Activated CD4-positive, alpha-beta T cell treated with anti-CD3 and anti-CD28 coated beads, Interleukin-2, amount 10 ng/mL, durations not matched to agents 7 days and 5 days (primary cell): ENCODE measurements around the gene FA2H. TPM values are rescaled to one million over a fixed set of nuclear protein-coding genes. Genes with fewer than 3 reads are reported as not detected.

Experiments
- CTCF ChIA-PET: fragments of 350-600 bp; sonication (Branson Sonifier 250); formaldehyde crosslinking; loops from one replicate; lab custom pipeline; 2021; ENCODE audit warnings: antibody characterized with exemption; lab: Charles Lee
- POLR2A ChIA-PET: fragments of 350-600 bp; sonication (Branson Sonifier 250); formaldehyde crosslinking; loops from one replicate; lab custom pipeline; 2021; ENCODE audit warnings: antibody characterized with exemption; lab: Charles Lee
- DNase-seq: peaks from one replicate; pipeline ENCODE4 v3.0.0-alpha.2; 2020
- H3K27ac Mint-ChIP-seq: one replicate; pipeline ENCODE4 v1.8.0; 2021; ENCODE audit warnings: mild to moderate bottlenecking, moderate library complexity, mixed read lengths
- H3K27me3 Mint-ChIP-seq: one replicate; pipeline ENCODE4 v1.8.0; 2021; ENCODE audit warnings: mixed read lengths
- H3K36me3 Mint-ChIP-seq: one replicate; pipeline ENCODE4 v1.8.0; 2021; ENCODE audit warnings: low read depth, mixed read lengths
- H3K4me1 Mint-ChIP-seq: one replicate; pipeline ENCODE4 v1.8.0; 2021; ENCODE audit warnings: mixed read lengths
- H3K4me3 Mint-ChIP-seq: one replicate; pipeline ENCODE4 v1.8.0; 2021; ENCODE audit warnings: mild to moderate bottlenecking, moderate library complexity, mixed read lengths
- H3K9me3 Mint-ChIP-seq: one replicate; pipeline ENCODE4 v1.8.0; 2021; ENCODE audit warnings: mixed read lengths
- total RNA-seq, 2 experiments: library from RNA; stranded (reverse); gene quantifications; one replicate each; pipeline ENCODE4 v1.2.3, GENCODE V29; 2021

The FA2H gene
- total RNA-seq, 2 experiments from 2014 or later, result 0.21 TPM; not detected in 1

- ChIA-PET POLR2A (no interaction called here), CTCF (no interaction called here)
- no peak overlapping the region for H3K4me3 Mint-ChIP-seq
- no peaks in the 10 kb centered on the region for H3K36me3 Mint-ChIP-seq
- DNase-seq, result no peak
- H3K4me1 Mint-ChIP-seq, result no peaks in the 10 kb centered on the region
- peaks cover 2% of the 10 kb centered on the region for H3K27me3 Mint-ChIP-seq
- H3K9me3 Mint-ChIP-seq, result no peaks in the 10 kb centered on the region
- no peak overlapping the region for H3K27ac Mint-ChIP-seq
Measured at GRCh38 chr16:74748616-74749026, 26.0 kb downstream of the FA2H start.

GRCh38 chr16:74747716-74748615 lies 26.7 kb downstream of the FA2H start:
- CTCF ChIA-PET, result interaction anchor here (0.6 kb wide), 1 partner anchor 46 kb away, joined by 3 read pairs; no protein-coding TSS in a partner anchor

DNA sequence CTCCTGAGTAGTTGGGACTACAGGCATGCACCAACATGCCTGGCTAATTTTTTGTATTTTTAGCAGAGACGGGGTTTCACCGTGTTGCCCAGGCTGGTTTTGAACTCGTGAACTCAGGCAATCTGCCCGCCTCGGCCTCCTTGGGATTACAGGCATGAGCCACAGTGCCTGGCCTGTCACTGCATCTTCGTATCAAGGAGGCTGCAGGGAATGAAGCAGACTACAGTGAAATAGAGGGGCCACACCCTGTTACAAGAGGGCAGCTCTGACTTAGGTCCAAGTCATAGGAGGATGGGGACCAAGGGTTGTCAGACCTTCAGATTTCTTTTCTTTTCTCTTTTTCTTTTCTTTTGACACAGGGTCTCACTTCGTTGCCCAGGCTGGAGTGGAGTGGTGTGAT lies 28.7 kb downstream of the FA2H start:
- Mint-ChIP-seq H3K4me3 (no peak overlapping the region), H3K9me3 (no peaks in the 10 kb centered on the region), H3K27me3 (no peaks in the 10 kb centered on the region), H3K36me3 (no peaks in the 10 kb centered on the region), H3K27ac (no peak overlapping the region), H3K4me1 (no peaks in the 10 kb centered on the region)
- CTCF ChIA-PET, result no interaction called here
- no peak for DNase-seq
- POLR2A ChIA-PET, result no interaction called here

More at GRCh38 chr16:74747716-74748615, 26.7 kb downstream of the FA2H start:
- Mint-ChIP-seq H3K4me3 (no peak overlapping the region), H3K27ac (no peak overlapping the region), H3K36me3 (no peaks in the 10 kb centered on the region), H3K4me1 (no peaks in the 10 kb centered on the region), H3K9me3 (no peaks in the 10 kb centered on the region), H3K27me3 (peaks cover 2% of the 10 kb centered on the region)
- no peak for DNase-seq
- POLR2A ChIA-PET, result no interaction called here

- no peak for DNase-seq
- no peak overlapping the region for H3K4me3 Mint-ChIP-seq
- no peak overlapping the region for H3K27ac Mint-ChIP-seq
- no peaks in the 10 kb centered on the region for H3K36me3 Mint-ChIP-seq
- POLR2A ChIA-PET, result no interaction called here
- CTCF ChIA-PET, result no interaction called here
- H3K27me3 Mint-ChIP-seq, result no peaks in the 10 kb centered on the region
- no peaks in the 10 kb centered on the region for H3K9me3 Mint-ChIP-seq
- H3K4me1 Mint-ChIP-seq, result no peaks in the 10 kb centered on the region
Measured at GRCh38 chr16:74745109-74745615, 29.5 kb downstream of the FA2H start.

DNA sequence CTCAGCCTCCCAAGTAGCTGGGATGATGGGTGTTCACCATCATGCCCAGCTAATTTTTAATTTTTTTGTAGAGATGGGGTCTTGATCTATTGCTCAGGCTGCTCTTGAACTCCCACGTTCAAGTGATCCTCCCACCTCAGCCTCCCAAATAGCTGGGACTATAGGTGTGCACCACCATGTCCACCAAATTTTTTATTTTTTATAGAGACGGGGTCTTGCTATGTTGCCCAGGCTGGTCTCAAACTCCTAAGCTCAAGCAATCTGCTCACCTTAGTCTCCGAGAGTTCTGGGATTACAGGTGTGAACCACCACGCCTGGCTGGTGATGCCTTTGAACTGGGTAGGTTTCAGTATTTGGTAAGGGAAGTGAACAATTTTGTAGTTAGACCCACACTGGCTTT lies 30.1 kb downstream of the FA2H start:
- Mint-ChIP-seq H3K27me3 (no peaks in the 10 kb centered on the region), H3K9me3 (no peaks in the 10 kb centered on the region), H3K4me3 (no peak overlapping the region), H3K27ac (no peak overlapping the region), H3K36me3 (no peaks in the 10 kb centered on the region), H3K4me1 (no peaks in the 10 kb centered on the region)
- POLR2A ChIA-PET, result no interaction called here
- DNase-seq, result no peak
- CTCF ChIA-PET, result no interaction called here

DNA sequence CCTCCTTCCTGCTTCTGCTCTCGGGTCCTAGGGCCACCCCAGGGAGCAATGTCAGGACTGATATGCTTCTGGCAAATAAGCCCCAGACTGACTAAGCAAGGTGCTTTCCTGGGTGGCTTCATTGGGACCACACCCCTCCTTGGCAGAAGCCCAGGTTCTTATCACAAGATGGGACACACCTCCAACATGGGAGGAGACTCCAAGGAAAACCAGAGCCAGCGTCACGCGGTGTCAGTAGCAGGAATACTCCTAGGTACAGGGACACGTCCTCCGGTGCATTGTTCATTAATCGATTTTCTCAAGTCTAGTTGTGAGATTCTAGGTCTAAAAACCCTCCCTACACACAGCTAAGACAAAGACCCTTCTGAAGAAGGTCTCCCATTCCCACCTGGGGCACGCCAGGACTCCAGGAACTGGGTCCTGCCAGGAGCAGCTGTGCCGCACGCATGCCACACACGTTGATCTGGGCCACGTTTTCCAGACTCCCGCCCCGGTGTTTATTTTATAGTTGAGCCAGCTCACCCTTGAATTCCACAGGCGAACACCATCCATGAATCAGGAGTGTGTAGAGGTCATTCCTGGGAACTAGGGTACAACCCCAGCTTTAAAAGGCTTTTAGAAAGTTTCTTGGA lies 30.8 kb downstream of the FA2H start:
- Mint-ChIP-seq H3K9me3 (no peaks in the 10 kb centered on the region), H3K4me1 (no peaks in the 10 kb centered on the region), H3K36me3 (no peaks in the 10 kb centered on the region), H3K4me3 (no peak overlapping the region), H3K27ac (no peak overlapping the region), H3K27me3 (no peaks in the 10 kb centered on the region)
- POLR2A ChIA-PET, result no interaction called here
- CTCF ChIA-PET, result no interaction called here
- DNase-seq, result no peak

DNA sequence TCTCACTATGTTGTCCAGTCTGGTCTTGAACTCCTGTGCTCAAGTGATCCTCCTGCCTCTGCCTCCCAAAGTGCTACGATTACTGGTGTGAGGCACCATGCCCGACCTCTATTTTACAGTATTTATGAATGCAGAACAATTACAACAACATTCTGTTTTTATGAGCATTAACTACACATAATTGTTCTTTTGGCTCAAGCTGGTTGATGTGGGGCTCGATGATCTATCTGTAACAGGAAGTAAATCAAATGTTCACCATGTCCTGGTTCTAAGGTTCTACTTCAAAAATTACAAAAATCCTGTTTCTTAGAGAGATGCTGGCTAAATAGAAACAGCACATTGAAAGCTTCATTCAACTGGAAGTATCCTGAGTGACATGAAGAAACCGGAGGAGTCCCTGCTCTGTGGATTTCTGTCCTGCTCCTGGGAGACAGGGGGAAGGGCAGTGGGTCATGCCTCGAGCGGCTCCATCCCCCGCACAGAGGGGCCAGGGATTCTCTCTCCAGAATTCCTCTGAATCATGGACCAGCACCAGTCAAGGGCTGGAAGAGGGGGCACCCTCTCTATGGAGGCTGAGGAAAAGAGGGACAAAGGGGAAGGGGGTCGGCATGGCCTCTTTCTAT lies 31.5 kb downstream of the FA2H start:
- H3K27me3 Mint-ChIP-seq, result no peaks in the 10 kb centered on the region

DNA sequence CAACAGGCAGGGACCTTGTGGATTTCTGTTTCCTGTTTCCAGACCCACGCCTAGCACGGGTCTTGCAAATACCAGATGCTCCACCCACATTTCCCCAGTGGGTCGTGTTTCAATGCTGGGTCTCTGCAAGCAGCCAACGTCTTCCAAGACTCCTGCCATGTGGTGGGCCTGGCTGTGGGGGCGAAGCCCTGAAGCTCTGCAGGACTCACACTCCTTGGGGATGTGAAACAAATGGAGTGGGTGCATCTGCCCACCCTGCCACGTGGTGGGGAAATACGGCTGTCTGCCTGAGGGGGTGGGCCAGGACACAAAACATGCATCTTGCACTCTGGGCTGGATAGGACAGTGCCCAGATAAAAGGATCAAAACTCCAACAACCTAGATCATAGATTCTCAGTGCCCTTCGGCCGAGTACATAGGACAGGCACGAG lies 32.6 kb downstream of the FA2H start:
- Mint-ChIP-seq H3K4me1 (no peaks in the 10 kb centered on the region), H3K27me3 (no peaks in the 10 kb centered on the region), H3K36me3 (no peaks in the 10 kb centered on the region), H3K4me3 (no peak overlapping the region), H3K27ac (no peak overlapping the region), H3K9me3 (no peaks in the 10 kb centered on the region)
- POLR2A ChIA-PET, result no interaction called here
- no peak for DNase-seq
- CTCF ChIA-PET, result interaction anchor here (1.4 to 1.7 kb wide), 2 partner anchors 10 to 17 kb away, joined by 4 to 5 read pairs; no protein-coding TSS in a partner anchor

More for the DNA sequence above, 31.5 kb downstream of the FA2H start:
- POLR2A ChIA-PET, result no interaction called here
- H3K4me1 Mint-ChIP-seq, result no peaks in the 10 kb centered on the region
- CTCF ChIA-PET, result no interaction called here
- no peak for DNase-seq
- H3K36me3 Mint-ChIP-seq, result no peaks in the 10 kb centered on the region
- H3K9me3 Mint-ChIP-seq, result no peaks in the 10 kb centered on the region
- no peak overlapping the region for H3K4me3 Mint-ChIP-seq
- H3K27ac Mint-ChIP-seq, result no peak overlapping the region

GRCh38 chr16:74740795-74741304 lies 33.8 kb downstream of the FA2H start:
- ChIA-PET CTCF (interaction anchor here (1.4 to 1.7 kb wide), 2 partner anchors 8 to 16 kb away, joined by 4 to 5 read pairs; no protein-coding TSS in a partner anchor), POLR2A (no interaction called here)
- DNase-seq, result no peak
- H3K27ac Mint-ChIP-seq, result no peak overlapping the region
- no peaks in the 10 kb centered on the region for H3K27me3 Mint-ChIP-seq
- H3K9me3 Mint-ChIP-seq, result no peaks in the 10 kb centered on the region
- H3K4me1 Mint-ChIP-seq, result no peaks in the 10 kb centered on the region
- H3K36me3 Mint-ChIP-seq, result no peaks in the 10 kb centered on the region
- H3K4me3 Mint-ChIP-seq, result no peak overlapping the region

- ChIA-PET CTCF (interaction anchor here (0.6 kb wide), 1 partner anchor 435 kb away, joined by 3 read pairs; no protein-coding TSS in a partner anchor), POLR2A (no interaction called here)
- H3K4me1 Mint-ChIP-seq, result no peaks in the 10 kb centered on the region
- no peaks in the 10 kb centered on the region for H3K27me3 Mint-ChIP-seq
- H3K27ac Mint-ChIP-seq, result no peak overlapping the region
- H3K36me3 Mint-ChIP-seq, result no peaks in the 10 kb centered on the region
- no peaks in the 10 kb centered on the region for H3K9me3 Mint-ChIP-seq
- DNase-seq, result no peak
- no peak overlapping the region for H3K4me3 Mint-ChIP-seq
Measured at GRCh38 chr16:74739275-74739674, 35.3 kb downstream of the FA2H start.

DNA sequence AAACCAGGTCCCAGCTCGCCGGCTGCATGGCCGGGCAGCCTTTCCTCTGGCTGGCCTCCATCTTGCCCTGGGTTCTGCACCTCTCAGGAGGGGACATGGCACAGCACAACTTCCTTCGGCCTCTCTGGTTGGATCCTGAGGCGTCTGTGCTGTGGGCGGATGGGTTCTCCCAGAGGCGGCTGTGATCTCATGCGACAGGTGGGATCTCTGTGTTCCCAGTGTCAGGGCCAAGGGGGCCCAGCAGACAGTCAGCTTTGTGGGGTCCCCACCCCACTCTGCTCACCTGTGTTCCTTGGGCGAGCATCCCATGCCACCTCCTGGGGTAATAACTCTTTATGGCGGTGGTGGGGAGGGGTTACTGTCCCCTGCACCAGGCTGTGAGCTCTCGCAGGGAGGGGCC lies 35.8 kb downstream of the FA2H start:
- Mint-ChIP-seq H3K27ac (no peak overlapping the region), H3K27me3 (no peaks in the 10 kb centered on the region), H3K4me1 (no peaks in the 10 kb centered on the region), H3K36me3 (no peaks in the 10 kb centered on the region), H3K9me3 (no peaks in the 10 kb centered on the region), H3K4me3 (no peak overlapping the region)
- ChIA-PET POLR2A (no interaction called here), CTCF (interaction anchor here (0.6 to 0.7 kb wide), 2 partner anchors 15 to 436 kb away, joined by 3 read pairs; no protein-coding TSS in a partner anchor)
- DNase-seq, result no peak

- ChIA-PET CTCF (interaction anchor here (0.5 kb wide), 1 partner anchor 382 kb away, joined by 3 read pairs; no protein-coding TSS in a partner anchor), POLR2A (interaction anchor here (0.6 kb wide), 1 partner anchor 373 kb away, joined by 4 read pairs; no protein-coding TSS in a partner anchor)
- H3K4me3 Mint-ChIP-seq, result no peak overlapping the region
- no peaks in the 10 kb centered on the region for H3K27me3 Mint-ChIP-seq
- no peak for DNase-seq
- H3K9me3 Mint-ChIP-seq, result no peaks in the 10 kb centered on the region
- H3K27ac Mint-ChIP-seq, result no peak overlapping the region
- no peaks in the 10 kb centered on the region for H3K36me3 Mint-ChIP-seq
- no peaks in the 10 kb centered on the region for H3K4me1 Mint-ChIP-seq
Measured at GRCh38 chr16:74738113-74738541, 36.5 kb downstream of the FA2H start.
